HepG2 (cell line): Measurements from ENCODE around the gene RGS19. TPM values are rescaled to one million over a fixed set of nuclear protein-coding genes. Genes with fewer than 3 reads are reported as not detected.

Experiments
- MLLT10 ChIP-seq: sonication (generic); formaldehyde crosslinking; IDR thresholded peaks from 2 replicates; pipeline ENCODE4 v1.4.0; 2020; ENCODE audit warnings: missing genetic modification reagents
- NONO ChIP-seq, 2 experiments: fragments of 450-650 bp in 1 of 2; sonication (generic) in 1 of 2; formaldehyde crosslinking in 1 of 2; IDR thresholded peaks in 1 of 2; conservative IDR thresholded peaks in 1 of 2; 2 replicates each; pipeline versions ENCODE4 v1.6.1 to v1.8.0; 2017 to 2022; ENCODE audit warnings: mild to moderate bottlenecking in 1 of 2, missing genetic modification reagents in 1 of 2, moderate library complexity in 1 of 2
- PHF20 ChIP-seq: sonication (generic); formaldehyde crosslinking; IDR thresholded peaks from 2 replicates; pipeline ENCODE4 v1.5.0; 2020; ENCODE audit warnings: mild to moderate bottlenecking, missing genetic modification reagents
- PPARG ChIP-seq: conservative IDR thresholded peaks from 2 replicates; pipeline ENCODE4 v1.6.1; 2016; ENCODE audit warnings: missing biosample characterization, missing genetic modification reagents
- RXRB ChIP-seq: IDR thresholded peaks from 2 replicates; pipeline ENCODE4 v1.6.1; 2016; ENCODE audit warnings: borderline replicate concordance, missing genetic modification reagents, missing compliant biosample characterization
- ZNF556 ChIP-seq: sonication (generic); formaldehyde crosslinking; IDR thresholded peaks from 2 replicates; pipeline ENCODE4 v1.4.0; 2020; ENCODE audit warnings: mild to moderate bottlenecking, missing genetic modification reagents, borderline replicate concordance
- ZNF660 ChIP-seq: sonication (generic); formaldehyde crosslinking; IDR thresholded peaks from 2 replicates; pipeline ENCODE4 v1.5.1; 2020; ENCODE audit warnings: mild to moderate bottlenecking, low read depth, missing genetic modification reagents, borderline replicate concordance
- ZNF780A ChIP-seq: sonication (generic); formaldehyde crosslinking; IDR thresholded peaks from 2 replicates; pipeline ENCODE4 v1.8.0; 2022; ENCODE audit warnings: mild to moderate bottlenecking, missing genetic modification reagents, moderate library complexity
- polyA plus RNA-seq, 8 experiments: library from polyadenylated mRNA; depleted of rRNA in 3 of 8; stranded (reverse) in 7 of 8; unstranded in 1 of 8; fragments of >200 nt; fragmentation: Illumina TruSeq in 4 of 8; extraction: Trizol in 4 of 8; gene quantifications; 2 replicates each; pipeline versions ENCODE4 v1.2.1 to v1.2.3, GENCODE V29; 2011 to 2016; ENCODE audit warnings: low read depth in 4 of 8, missing spikeins in 1 of 8, mixed read lengths in 1 of 8; ENCODE audit not compliant: insufficient read depth in 1 of 8
- total RNA-seq, 5 experiments: library from RNA; depleted of rRNA; stranded (reverse); fragments of >200 nt; fragmentation: Illumina TruSeq; extraction: Trizol; gene quantifications; 2 replicates each; pipeline ENCODE4 v1.2.3, GENCODE V29; 2016; ENCODE audit warnings: low read depth in 1 of 5
- TF ChIP-seq, protein P1 (sequence below): IDR thresholded peaks from 2 replicates; pipeline ENCODE4 v1.6.1; 2012; ENCODE audit warnings: inconsistent platforms
- TF ChIP-seq, protein P2 (sequence below): sonication (generic); formaldehyde crosslinking; IDR thresholded peaks from 2 replicates; pipeline ENCODE4 v1.4.0; 2020; ENCODE audit warnings: missing genetic modification reagents
- TF ChIP-seq, protein P3 (sequence below): sonication (generic); formaldehyde crosslinking; IDR thresholded peaks from 2 replicates; pipeline ENCODE4 v1.4.0; 2020; ENCODE audit warnings: mild to moderate bottlenecking, missing genetic modification reagents
- TF ChIP-seq, protein P4 (sequence below), 2 experiments: sonication (generic) in 1 of 2; formaldehyde crosslinking in 1 of 2; IDR thresholded peaks; 2 replicates each; pipeline versions ENCODE4 v1.4.0 to v1.6.1; 2016 to 2020; ENCODE audit warnings: borderline replicate concordance in 1 of 2, low read depth in 1 of 2, mild to moderate bottlenecking in 1 of 2, missing genetic modification reagents in 1 of 2
- TF ChIP-seq, protein P5 (sequence below): sonication (generic); formaldehyde crosslinking; IDR thresholded peaks from 2 replicates; pipeline ENCODE4 v1.5.0; 2020; ENCODE audit warnings: missing genetic modification reagents
- TF ChIP-seq, protein P6 (sequence below), 2 experiments: sonication (generic) in 1 of 2; formaldehyde crosslinking in 1 of 2; IDR thresholded peaks; 2 replicates each; pipeline versions ENCODE4 v1.6.1 to v1.9.0; 2014 to 2022; ENCODE audit warnings: antibody characterized with exemption in 1 of 2, borderline replicate concordance in 1 of 2, inconsistent platforms in 1 of 2, low read depth in 1 of 2, missing genetic modification reagents in 1 of 2

RGS19 gene
- total and polyA plus RNA-seq, 2 of the 13 experiments (the other 11 are each of a cell fraction or from before 2014, with no cell fraction given), result 10.7 to 11.9 TPM

DNA sequence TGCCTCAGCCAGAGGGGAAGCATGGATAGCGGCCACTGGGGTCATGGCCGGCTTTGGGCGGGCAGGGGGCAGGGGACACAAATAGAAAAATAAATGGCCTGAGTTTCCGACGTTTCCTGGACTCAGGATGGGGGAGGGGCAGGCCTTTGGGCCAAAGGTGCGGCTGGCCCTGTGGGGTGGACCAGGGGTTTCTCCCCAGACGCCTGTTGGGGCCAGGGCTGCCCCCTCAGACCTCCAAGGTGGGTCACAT is 22.8 kb downstream of the RGS19 start (continued):
- TF ChIP-seq, protein P1, sequence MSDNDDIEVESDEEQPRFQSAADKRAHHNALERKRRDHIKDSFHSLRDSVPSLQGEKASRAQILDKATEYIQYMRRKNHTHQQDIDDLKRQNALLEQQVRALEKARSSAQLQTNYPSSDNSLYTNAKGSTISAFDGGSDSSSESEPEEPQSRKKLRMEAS, result no peak
- TF ChIP-seq, protein P2, sequence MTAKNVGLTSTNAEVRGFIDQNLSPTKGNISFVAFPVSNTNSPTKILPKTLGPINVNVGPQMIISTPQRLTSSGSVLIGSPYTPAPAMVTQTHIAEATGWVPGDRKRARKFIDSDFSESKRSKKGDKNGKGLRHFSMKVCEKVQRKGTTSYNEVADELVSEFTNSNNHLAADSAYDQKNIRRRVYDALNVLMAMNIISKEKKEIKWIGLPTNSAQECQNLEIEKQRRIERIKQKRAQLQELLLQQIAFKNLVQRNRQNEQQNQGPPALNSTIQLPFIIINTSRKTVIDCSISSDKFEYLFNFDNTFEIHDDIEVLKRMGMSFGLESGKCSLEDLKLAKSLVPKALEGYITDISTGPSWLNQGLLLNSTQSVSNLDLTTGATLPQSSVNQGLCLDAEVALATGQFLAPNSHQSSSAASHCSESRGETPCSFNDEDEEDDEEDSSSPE, result peak; percentile 11; the same call in 1 of the 2 replicates
- TF ChIP-seq, protein P3, sequence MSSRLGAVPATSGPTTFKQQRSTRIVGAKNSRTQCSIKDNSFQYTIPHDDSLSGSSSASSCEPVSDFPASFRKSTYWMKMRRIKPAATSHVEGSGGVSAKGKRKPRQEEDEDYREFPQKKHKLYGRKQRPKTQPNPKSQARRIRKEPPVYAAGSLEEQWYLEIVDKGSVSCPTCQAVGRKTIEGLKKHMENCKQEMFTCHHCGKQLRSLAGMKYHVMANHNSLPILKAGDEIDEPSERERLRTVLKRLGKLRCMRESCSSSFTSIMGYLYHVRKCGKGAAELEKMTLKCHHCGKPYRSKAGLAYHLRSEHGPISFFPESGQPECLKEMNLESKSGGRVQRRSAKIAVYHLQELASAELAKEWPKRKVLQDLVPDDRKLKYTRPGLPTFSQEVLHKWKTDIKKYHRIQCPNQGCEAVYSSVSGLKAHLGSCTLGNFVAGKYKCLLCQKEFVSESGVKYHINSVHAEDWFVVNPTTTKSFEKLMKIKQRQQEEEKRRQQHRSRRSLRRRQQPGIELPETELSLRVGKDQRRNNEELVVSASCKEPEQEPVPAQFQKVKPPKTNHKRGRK (CRISPR knock-in tag), result no peak
- no peak; the same call in 1 of the 2 replicates for TF ChIP-seq ZNF556 (CRISPR knock-in tag)
- TF ChIP-seq, protein P4, sequence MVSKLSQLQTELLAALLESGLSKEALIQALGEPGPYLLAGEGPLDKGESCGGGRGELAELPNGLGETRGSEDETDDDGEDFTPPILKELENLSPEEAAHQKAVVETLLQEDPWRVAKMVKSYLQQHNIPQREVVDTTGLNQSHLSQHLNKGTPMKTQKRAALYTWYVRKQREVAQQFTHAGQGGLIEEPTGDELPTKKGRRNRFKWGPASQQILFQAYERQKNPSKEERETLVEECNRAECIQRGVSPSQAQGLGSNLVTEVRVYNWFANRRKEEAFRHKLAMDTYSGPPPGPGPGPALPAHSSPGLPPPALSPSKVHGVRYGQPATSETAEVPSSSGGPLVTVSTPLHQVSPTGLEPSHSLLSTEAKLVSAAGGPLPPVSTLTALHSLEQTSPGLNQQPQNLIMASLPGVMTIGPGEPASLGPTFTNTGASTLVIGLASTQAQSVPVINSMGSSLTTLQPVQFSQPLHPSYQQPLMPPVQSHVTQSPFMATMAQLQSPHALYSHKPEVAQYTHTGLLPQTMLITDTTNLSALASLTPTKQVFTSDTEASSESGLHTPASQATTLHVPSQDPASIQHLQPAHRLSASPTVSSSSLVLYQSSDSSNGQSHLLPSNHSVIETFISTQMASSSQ (IDR thresholded peaks at IDR 0.05; ENCODE audit: low read depth), result no peak
- TF ChIP-seq, protein P4 (CRISPR knock-in tag; IDR thresholded peaks at IDR 0.05; ENCODE audit: borderline replicate concordance), result peak; percentile 29; the same call in 1 of the 2 replicates
- no peak for TF ChIP-seq ZNF660 (CRISPR knock-in tag)
- TF ChIP-seq PHF20 (CRISPR knock-in tag), result no peak
- TF ChIP-seq, protein P5, sequence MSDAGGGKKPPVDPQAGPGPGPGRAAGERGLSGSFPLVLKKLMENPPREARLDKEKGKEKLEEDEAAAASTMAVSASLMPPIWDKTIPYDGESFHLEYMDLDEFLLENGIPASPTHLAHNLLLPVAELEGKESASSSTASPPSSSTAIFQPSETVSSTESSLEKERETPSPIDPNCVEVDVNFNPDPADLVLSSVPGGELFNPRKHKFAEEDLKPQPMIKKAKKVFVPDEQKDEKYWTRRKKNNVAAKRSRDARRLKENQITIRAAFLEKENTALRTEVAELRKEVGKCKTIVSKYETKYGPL, result no peak
- TF ChIP-seq MLLT10 (CRISPR knock-in tag), result no peak
- peak; percentile 96 for TF ChIP-seq PPARG
- TF ChIP-seq ZNF780A (CRISPR knock-in tag), result no peak
- TF ChIP-seq, protein P6, sequence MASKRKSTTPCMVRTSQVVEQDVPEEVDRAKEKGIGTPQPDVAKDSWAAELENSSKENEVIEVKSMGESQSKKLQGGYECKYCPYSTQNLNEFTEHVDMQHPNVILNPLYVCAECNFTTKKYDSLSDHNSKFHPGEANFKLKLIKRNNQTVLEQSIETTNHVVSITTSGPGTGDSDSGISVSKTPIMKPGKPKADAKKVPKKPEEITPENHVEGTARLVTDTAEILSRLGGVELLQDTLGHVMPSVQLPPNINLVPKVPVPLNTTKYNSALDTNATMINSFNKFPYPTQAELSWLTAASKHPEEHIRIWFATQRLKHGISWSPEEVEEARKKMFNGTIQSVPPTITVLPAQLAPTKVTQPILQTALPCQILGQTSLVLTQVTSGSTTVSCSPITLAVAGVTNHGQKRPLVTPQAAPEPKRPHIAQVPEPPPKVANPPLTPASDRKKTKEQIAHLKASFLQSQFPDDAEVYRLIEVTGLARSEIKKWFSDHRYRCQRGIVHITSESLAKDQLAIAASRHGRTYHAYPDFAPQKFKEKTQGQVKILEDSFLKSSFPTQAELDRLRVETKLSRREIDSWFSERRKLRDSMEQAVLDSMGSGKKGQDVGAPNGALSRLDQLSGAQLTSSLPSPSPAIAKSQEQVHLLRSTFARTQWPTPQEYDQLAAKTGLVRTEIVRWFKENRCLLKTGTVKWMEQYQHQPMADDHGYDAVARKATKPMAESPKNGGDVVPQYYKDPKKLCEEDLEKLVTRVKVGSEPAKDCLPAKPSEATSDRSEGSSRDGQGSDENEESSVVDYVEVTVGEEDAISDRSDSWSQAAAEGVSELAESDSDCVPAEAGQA (IDR thresholded peaks at IDR 0.05; ENCODE audit: low read depth), result 0 out of 2 replicates have a peak, but pooled peaks have one; percentile 29
- TF ChIP-seq, protein P6 (CRISPR knock-in tag; IDR thresholded peaks at IDR 0.05; ENCODE audit: borderline replicate concordance), result no peak
- TF ChIP-seq NONO (IDR thresholded peaks at IDR 0.05), result no peak
- TF ChIP-seq NONO (CRISPR knock-in tag; conservative IDR thresholded peaks at IDR 0.05), result peak; percentile 55; the same call in 1 of the 2 replicates
- peak; percentile 91 for TF ChIP-seq RXRB (CRISPR knock-in tag)
